Neural cell (in vitro differentiated cells): Measurements from ENCODE around the gene AVPR1B. TPM values are rescaled to one million over a fixed set of nuclear protein-coding genes. Genes with fewer than 3 reads are reported as not detected.

Source experiments
- H2AFZ ChIP-seq: fragments of 200-600, 300-800 bp; sonication (generic), shearing (Covaris generic); 2 replicates; pipeline ENCODE4 v1.6.0; 2014; ENCODE audit warnings: low read depth, mild to moderate bottlenecking, antibody characterized with exemption, low read length, moderate library complexity
- H3F3A ChIP-seq: fragments of 200-600 bp; shearing (Covaris generic); 2 replicates; pipeline ENCODE4 v1.6.1; 2016; ENCODE audit warnings: mild to moderate bottlenecking, moderate library complexity, mixed read lengths, antibody characterized with exemption, low read length; ENCODE audit not compliant: insufficient read depth, poor library complexity, severe bottlenecking
- H3K27ac ChIP-seq: fragments of 200-600, 300-800 bp; sonication (generic), shearing (Covaris generic); 2 replicates; pipeline ENCODE4 v1.5.1; 2014; ENCODE audit warnings: mild to moderate bottlenecking, low read length, moderate library complexity
- H3K27me3 ChIP-seq: fragments of 300-800, 200-600 bp; sonication (generic), shearing (Covaris generic); 2 replicates; pipeline ENCODE4 v1.6.0; 2014; ENCODE audit warnings: mild to moderate bottlenecking, low read depth, low read length, moderate library complexity; ENCODE audit not compliant: insufficient read depth
- H3K36me3 ChIP-seq: fragments of 300-800, 200-600 bp; sonication (generic), shearing (Covaris generic); 2 replicates; pipeline ENCODE4 v1.5.1; 2014; ENCODE audit warnings: mild to moderate bottlenecking, antibody characterized with exemption, low read length, moderate library complexity; ENCODE audit not compliant: insufficient read depth
- H3K4me2 ChIP-seq: fragments of 300-800, 200-600 bp; sonication (generic), shearing (Covaris generic); 2 replicates; pipeline ENCODE4 v1.6.0; 2014; ENCODE audit warnings: mild to moderate bottlenecking, low read length
- H3K4me3 ChIP-seq: fragments of 300-800, 200-600 bp; sonication (generic), shearing (Covaris generic); 2 replicates; pipeline ENCODE4 v1.5.1; 2014; ENCODE audit warnings: mild to moderate bottlenecking, low read length, moderate library complexity
- H3K79me2 ChIP-seq: fragments of 200-600 bp; shearing (Covaris generic); replicated peaks from 2 replicates; pipeline ENCODE4 v1.6.0; 2014; ENCODE audit warnings: mild to moderate bottlenecking, low read length, moderate library complexity; ENCODE audit not compliant: insufficient read depth
- H3K9ac ChIP-seq: fragments of 300-800, 200-600 bp; sonication (generic), shearing (Covaris generic); 2 replicates; pipeline ENCODE4 v1.6.1; 2016; ENCODE audit warnings: mild to moderate bottlenecking, low read length, mixed read lengths
- H3K9me2 ChIP-seq: fragments of 200-600 bp; shearing (Covaris generic); 2 replicates; pipeline ENCODE4 v1.6.1; 2016; ENCODE audit warnings: mild to moderate bottlenecking, low read length, mixed read lengths; ENCODE audit not compliant: insufficient read depth
- H3K9me3 ChIP-seq: fragments of 200-600, 300-800 bp; sonication (generic), shearing (Covaris generic); 2 replicates; pipeline ENCODE4 v1.6.1; 2016; ENCODE audit warnings: mild to moderate bottlenecking, mixed run types, low read length, moderate library complexity, mixed read lengths
- H4K20me1 ChIP-seq: fragments of 200-600 bp; shearing (Covaris generic); 2 replicates; pipeline ENCODE4 v1.6.1; 2016; ENCODE audit warnings: mild to moderate bottlenecking, mixed run types; ENCODE audit not compliant: insufficient read depth
- CTCF ChIP-seq: fragments of 450-650 bp; IDR thresholded peaks from 2 replicates; pipeline ENCODE4 v1.5.1; 2014; ENCODE audit warnings: antibody characterized with exemption, mild to moderate bottlenecking, moderate library complexity; ENCODE audit not compliant: poor library complexity, severe bottlenecking
- EP300 ChIP-seq: fragments of 450-650 bp; conservative IDR thresholded peaks from 2 replicates; pipeline ENCODE4 v1.6.1; 2014; ENCODE audit warnings: antibody characterized with exemption, mild to moderate bottlenecking, moderate library complexity; ENCODE audit not compliant: poor library complexity, severe bottlenecking
- EZH2 ChIP-seq: fragments of 200-600, 300-800 bp; shearing (Covaris generic), sonication (generic); IDR thresholded peaks from 2 replicates; pipeline ENCODE4 v1.6.1; 2014; ENCODE audit warnings: antibody characterized with exemption, low read length, borderline replicate concordance, mild to moderate bottlenecking; ENCODE audit not compliant: insufficient read depth, poor library complexity, severe bottlenecking
- MXI1 ChIP-seq: fragments of 450-650 bp; conservative IDR thresholded peaks from 2 replicates; pipeline ENCODE4 v1.6.1; 2014; ENCODE audit warnings: antibody characterized with exemption, mild to moderate bottlenecking; ENCODE audit not compliant: poor library complexity, severe bottlenecking
- POLR2AphosphoS5 ChIP-seq: IDR thresholded peaks from 2 replicates; pipeline ENCODE4 v1.6.1; 2012
- RAD21 ChIP-seq: fragments of 450-650 bp; conservative IDR thresholded peaks from 2 replicates; pipeline ENCODE4 v1.6.1; 2014; ENCODE audit warnings: antibody characterized with exemption, mild to moderate bottlenecking, moderate library complexity
- SMC3 ChIP-seq: fragments of 450-650 bp; conservative IDR thresholded peaks from 2 replicates; pipeline ENCODE4 v1.6.1; 2014; ENCODE audit warnings: antibody characterized with exemption, mild to moderate bottlenecking, moderate library complexity; ENCODE audit not compliant: poor library complexity
- TAF1 ChIP-seq: IDR thresholded peaks from 2 replicates; pipeline ENCODE4 v1.6.1; 2012; ENCODE audit warnings: low read depth
- polyA plus RNA-seq: library from polyadenylated mRNA; depleted of rRNA; stranded (reverse); fragments of >200 nt; gene quantifications from 2 replicates; pipeline ENCODE4 v1.2.3, GENCODE V29; 2014
- TF ChIP-seq, protein P1 (sequence below): IDR thresholded peaks from 2 replicates; pipeline ENCODE4 v1.6.1; 2012; ENCODE audit warnings: borderline replicate concordance

Gene AVPR1B
- polyA plus RNA-seq, 1 donor from 2014 or later = not detected

DNA sequence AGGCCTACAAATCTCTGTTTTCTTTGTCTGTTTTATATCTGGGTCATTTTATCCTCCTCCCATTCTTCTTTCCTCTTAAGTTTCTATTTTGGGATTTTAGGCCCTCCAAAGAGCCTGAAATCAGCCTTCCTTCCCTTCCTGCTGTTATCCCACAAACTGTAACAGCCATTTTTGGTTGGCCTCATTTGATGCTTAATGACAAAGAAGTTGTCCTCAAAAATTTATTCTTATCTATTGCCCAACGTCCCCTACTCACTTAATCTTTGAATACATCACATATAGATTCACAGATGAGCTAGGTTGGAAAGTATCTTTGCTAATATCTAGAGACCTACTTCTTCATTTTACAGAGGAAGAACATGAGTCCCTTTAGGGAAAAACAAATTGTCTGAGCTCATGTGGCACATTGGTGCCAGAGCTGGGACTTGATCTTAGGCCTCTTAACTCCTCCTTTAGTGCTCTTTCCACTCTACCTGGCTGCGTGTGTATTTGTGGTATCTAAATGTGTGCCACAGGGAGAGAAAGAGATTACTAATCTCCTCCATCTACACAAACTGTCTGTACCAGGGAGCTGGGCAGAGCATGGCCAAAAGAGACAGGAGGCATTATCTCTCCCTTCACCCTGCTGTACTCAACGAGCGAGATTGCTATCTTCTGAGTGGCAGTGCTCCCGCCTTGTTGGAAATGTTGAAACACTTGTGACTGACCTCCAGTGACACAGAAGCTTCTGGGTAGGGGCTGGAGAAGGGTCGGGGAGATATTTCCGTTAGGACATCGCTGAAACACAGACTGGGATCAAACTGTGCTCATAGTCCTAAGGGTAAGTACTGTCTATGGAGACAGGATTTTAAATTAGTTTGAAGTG is 34.1 kb downstream of the AVPR1B start:
- no peak overlapping the region for H2AFZ ChIP-seq
- no peaks in the 10 kb centered on the region for H3F3A ChIP-seq
- TF ChIP-seq EZH2 (no peak), POLR2AphosphoS5 (no peak), RAD21 (no peak), SMC3 (no peak), EP300 (no peak), MXI1 (no peak), CTCF (no peak), TAF1 (no peak)
- TF ChIP-seq, protein P1, sequence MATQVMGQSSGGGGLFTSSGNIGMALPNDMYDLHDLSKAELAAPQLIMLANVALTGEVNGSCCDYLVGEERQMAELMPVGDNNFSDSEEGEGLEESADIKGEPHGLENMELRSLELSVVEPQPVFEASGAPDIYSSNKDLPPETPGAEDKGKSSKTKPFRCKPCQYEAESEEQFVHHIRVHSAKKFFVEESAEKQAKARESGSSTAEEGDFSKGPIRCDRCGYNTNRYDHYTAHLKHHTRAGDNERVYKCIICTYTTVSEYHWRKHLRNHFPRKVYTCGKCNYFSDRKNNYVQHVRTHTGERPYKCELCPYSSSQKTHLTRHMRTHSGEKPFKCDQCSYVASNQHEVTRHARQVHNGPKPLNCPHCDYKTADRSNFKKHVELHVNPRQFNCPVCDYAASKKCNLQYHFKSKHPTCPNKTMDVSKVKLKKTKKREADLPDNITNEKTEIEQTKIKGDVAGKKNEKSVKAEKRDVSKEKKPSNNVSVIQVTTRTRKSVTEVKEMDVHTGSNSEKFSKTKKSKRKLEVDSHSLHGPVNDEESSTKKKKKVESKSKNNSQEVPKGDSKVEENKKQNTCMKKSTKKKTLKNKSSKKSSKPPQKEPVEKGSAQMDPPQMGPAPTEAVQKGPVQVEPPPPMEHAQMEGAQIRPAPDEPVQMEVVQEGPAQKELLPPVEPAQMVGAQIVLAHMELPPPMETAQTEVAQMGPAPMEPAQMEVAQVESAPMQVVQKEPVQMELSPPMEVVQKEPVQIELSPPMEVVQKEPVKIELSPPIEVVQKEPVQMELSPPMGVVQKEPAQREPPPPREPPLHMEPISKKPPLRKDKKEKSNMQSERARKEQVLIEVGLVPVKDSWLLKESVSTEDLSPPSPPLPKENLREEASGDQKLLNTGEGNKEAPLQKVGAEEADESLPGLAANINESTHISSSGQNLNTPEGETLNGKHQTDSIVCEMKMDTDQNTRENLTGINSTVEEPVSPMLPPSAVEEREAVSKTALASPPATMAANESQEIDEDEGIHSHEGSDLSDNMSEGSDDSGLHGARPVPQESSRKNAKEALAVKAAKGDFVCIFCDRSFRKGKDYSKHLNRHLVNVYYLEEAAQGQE = no peak

GRCh38 chr1:206081856-206082255 is 35.3 kb downstream of the AVPR1B start:
- Histone ChIP-seq H3K27me3 (no peaks in the 10 kb centered on the region), H3K27ac (no peak overlapping the region), H3K79me2 (no peaks in the 10 kb centered on the region), H3K4me2 (no peak overlapping the region), H3K9ac (no peak overlapping the region), H2AFZ (no peak overlapping the region), H3F3A (no peaks in the 10 kb centered on the region), H3K9me2 (no peaks in the 10 kb centered on the region), H3K4me3 (no peak overlapping the region), H3K9me3 (no peaks in the 10 kb centered on the region), H4K20me1 (no peaks in the 10 kb centered on the region), H3K36me3 (no peaks in the 10 kb centered on the region)
- no peak for TF ChIP-seq EZH2
- no peak for TF ChIP-seq SMC3
- TF ChIP-seq EP300 = no peak
- TF ChIP-seq TAF1 = no peak
- TF ChIP-seq, protein P1 = no peak
- TF ChIP-seq MXI1 = no peak
- TF ChIP-seq CTCF = no peak
- no peak for TF ChIP-seq RAD21
- TF ChIP-seq POLR2AphosphoS5 = no peak

More for the DNA sequence above, 34.1 kb downstream of the AVPR1B start:
- H3K9me3 ChIP-seq = no peaks in the 10 kb centered on the region
- H4K20me1 ChIP-seq = no peaks in the 10 kb centered on the region
- H3K9me2 ChIP-seq = no peaks in the 10 kb centered on the region
- H3K27ac ChIP-seq = no peak overlapping the region
- H3K27me3 ChIP-seq = no peaks in the 10 kb centered on the region
- H3K4me2 ChIP-seq = no peak overlapping the region
- no peaks in the 10 kb centered on the region for H3K79me2 ChIP-seq
- H3K36me3 ChIP-seq = no peaks in the 10 kb centered on the region
- H3K9ac ChIP-seq = no peak overlapping the region
- no peak overlapping the region for H3K4me3 ChIP-seq
